T-helper 2 cell treated with Interferon-gamma antibody and Interleukin-4, amounts not matched to agents 100 ng/mL and 5 ng/mL, for 36 hours (primary cell): ENCODE results near the gene NDUFAF2. TPM values are rescaled to one million over a fixed set of nuclear protein-coding genes. Genes with fewer than 3 reads are reported as not detected.
"Not testable (repeated sequence)": the region's sequence is repeated elsewhere in the genome, so short reads cannot be mapped to it uniquely, and the experiment has no call there.

Source experiments
- intact Hi-C: fragments of 100-400 bp; cut with micrococcal nuclease; formaldehyde crosslinking; loops from one replicate; pipeline ENCODE4 v1.15.1; 2023
- total RNA-seq: library from RNA; stranded (reverse); gene quantifications from 2 replicates; pipeline ENCODE4 v1.2.3, GENCODE V29; 2022

Gene NDUFAF2
- total RNA-seq, 1 donor from 2014 or later: 18.3 TPM

DNA sequence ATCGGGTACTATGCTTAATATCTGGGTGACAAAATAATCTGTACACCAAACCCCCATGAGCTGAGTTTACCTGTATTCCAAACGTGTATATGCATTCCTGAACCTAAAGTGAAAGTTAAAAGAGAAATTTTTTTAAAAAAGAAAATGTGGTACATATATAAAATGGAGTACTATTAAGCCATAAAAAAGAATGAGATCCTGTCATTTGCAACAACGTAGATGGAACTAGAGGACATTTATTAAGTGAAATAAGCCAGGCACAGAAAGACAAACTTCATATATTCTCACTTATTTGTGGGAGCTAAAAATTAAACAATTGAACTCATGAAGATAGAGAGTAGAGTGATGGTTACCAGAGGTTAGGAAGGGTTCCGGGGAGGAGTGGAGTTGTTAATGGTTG is 44.8 kb downstream of the NDUFAF2 start:
- intact Hi-C loops: no loop called here

DNA sequence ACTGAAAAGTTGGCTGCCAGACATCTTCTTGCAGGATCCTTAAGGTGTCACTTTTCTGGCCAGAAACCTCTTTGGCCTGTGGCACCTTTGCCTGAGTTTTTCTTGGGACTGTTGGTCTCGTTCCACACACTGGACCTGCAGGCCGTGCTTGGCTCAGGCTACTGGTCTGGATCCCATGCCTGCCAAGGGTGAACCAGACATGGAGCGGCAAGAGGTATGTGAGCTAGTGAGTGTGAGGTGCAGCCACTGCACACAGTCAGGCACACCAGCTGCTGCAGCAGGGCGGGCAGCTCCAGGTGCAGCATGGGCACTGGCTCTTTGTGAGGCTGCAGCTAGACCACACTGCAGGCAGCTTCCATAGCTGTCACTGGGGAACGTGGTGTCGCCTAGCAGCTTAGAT is 47.9 kb downstream of the NDUFAF2 start:
- intact Hi-C loops: no loop called here

DNA sequence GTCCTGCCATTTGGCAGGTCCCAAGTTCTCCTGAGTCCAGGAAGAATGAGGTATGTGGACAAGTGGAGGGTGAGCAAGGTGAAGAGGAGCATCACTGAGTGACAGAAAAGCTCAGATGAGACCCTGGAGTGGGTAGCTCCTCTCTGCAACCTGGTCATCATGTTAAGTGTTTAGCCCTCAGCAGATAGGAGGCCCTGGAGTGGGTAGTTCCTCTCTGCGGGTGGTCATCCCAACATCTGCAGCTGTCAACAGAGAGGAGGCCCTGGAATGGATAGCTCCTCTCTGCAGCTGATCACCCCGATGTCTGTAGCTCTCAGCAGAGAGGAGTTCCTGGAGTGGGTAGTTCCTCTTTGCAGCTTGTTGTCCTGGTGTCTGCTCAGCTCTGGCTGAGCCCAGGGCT is 48.4 kb downstream of the NDUFAF2 start:
- intact Hi-C loops: no loop called here

DNA sequence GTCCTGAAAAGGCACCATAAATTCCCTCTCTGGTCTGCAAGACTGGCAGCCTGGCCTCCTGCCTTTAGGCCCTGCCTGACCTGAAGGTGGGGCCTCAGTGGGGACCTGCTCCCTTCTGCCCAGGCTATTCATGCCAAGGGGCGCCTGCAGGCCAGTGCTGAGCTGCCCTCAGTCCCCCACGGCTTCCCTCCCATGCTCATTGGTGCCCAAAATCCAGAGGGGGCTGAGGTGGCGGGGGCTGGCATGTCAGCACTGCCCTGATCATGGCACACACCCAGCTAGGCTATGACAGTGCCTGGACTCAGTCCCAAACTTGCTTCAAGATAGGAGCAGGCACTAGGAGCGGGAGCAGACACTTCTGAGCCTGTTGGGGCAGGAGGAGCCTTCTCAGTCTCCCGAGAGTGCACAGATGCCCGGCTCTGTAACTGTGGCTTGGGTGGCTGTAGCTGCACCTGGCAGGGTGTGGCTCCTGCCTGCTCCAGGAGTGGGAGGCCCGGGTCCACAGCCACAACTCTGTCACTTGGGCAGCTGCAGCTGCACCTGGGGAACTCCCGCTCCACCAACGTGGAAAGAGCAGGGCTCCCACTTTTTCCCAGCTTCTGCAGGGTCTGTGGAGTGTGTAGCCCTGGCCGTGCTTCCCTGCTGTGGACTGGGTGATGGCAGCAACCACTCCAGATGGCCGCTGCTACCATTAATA is 49.0 kb downstream of the NDUFAF2 start:
- intact Hi-C loops: no loop called here

DNA sequence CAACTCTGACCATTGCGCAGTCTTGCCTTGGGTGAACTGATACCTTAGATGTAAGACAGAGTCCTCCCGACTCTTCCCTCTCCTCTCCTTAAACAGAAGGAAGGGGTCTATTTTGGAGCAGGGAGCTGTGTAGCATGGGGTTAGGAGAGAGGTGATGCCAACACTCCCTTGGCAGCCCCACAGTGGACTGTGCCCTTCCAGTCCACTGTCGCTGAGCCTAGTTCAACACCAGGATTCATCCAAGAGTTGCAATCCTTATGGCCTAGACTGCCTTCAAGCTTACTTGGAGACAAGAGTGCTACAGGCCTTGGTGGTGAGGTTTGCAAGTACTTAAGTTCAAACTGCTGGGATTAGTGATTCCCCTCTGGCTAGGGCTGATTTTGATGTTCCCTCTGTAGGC is 51.4 kb downstream of the NDUFAF2 start:
- intact Hi-C loops: no loop called here

DNA sequence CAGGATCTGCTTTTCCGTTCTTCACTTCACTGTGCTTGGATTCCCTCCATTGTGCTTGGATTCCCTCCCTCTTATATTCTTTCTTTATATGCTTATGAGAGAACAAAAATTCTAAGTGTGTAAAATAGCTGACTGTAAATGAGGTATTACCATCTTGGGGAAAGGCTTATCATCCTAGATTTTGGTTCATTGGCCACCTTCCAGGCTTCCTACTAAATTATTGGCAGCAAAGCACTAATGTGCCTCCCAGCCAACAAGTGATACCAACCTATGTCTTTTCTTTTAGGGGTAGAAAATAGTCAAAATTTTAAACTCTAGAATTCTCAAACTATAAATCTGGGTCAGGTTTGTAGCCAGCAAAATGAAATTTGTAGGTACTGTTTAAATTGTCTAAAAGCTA is 52.7 kb downstream of the NDUFAF2 start:
- intact Hi-C loops: no loop called here

DNA sequence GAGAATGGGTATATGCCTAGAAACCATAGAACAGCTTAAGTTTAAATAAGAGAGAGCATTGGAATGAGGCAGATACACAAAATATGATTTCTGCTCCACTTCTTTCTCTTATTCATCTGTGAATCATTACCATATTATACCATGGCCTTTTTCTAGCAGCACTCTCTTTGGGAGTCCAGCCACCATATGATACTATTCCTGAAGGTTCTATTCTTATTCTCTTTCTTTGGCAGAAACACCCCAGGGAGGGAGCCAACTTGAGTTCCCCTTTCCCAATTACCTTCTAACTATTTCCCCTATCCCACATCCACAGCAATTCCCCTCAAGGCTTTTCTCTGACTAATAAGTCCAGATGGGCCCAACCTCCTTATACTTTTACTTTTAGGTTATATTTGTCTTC is 55.9 kb downstream of the NDUFAF2 start:
- intact Hi-C loops: no loop called here

DNA sequence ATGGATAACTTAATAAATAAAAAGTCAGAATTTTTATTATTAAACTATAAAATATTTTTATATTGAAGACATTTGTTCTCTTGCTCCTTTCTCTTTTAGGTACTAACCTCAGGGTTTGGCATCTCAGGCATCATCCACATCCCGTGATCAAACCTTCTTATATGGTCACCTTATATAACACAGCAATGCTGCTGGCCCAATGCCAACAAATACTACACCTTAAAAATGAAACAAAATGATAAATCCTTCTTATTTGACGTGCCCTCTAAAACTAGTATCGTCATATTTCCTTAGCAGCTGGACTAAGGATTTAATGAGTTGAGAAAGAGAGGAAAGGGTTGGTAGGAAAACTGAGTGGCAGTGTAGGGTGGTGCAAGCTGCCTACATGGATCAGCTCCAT is 56.6 kb downstream of the NDUFAF2 start:
- intact Hi-C loops: no loop called here

DNA sequence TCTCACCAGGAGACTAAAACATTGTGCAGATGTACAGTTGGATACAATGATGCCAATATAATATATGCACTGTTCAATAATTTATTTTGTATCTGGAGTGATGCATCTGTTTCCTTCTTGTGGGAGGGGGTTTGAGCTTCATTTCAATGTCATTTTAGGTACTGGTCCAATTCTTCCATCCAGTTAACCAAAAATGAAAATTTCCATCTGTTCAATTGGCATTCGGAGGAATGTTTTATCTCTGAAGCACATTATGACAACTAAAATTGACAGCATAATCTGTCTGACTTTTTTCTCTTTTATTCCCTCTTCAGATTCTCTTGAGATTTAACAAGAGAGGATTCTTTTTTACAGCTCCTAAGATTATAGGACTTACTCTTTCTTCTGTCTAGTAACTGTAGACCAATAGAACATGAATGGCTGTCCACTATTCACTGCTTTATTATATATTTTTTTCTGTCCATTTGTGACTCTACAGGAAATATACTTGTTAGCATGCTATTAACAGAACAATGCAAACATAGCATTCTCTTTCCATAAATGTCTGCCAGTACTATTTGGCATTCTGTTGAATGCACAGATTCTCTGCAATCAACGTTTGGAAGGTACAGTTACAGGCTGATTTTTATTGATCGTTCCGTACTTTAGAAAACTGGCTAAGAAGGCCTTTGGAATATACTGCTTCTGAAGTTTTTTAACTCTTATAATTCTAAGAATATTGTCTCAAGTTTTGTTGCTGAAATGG is 57.8 kb downstream of the NDUFAF2 start:
- intact Hi-C loops: no loop called here

DNA sequence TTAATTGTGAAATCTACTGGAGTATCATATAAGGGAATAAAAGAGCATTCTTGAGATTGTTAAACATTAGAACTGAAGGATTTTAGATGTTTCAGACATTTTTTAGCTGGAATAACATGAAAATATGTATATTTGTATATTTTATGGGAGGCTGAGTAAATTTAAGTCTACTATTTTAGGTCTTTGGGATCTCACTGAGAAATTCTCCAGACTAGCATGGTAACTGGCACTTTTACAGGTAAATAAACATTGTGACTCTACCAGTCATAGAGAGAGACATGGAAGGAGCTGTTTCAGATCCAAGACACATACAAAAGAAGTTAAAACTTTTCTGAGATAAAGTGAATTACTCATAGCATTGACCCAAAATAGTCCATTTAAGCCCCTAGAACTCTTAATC is 59.4 kb downstream of the NDUFAF2 start:
- intact Hi-C loops: no loop called here

DNA sequence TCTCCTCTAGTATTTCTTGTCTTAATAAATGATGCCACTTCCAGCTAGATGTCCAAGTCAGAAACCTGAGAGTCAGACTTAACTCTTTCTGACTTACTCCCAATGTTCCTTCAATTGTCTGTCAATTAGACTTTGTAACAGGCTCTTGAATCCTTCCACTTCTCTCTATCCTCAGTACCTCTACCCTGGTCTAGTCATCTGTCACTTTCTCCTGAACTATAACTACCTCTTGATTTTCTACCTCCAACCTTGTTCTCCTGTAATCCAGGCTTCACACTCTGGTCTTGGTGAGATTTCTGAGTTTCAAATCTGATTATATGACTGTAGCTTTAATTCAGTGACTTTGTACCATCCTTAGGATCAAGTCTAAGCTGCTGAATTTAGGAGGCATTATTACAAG is 64.9 kb downstream of the NDUFAF2 start:
- intact Hi-C loops: no loop called here

DNA sequence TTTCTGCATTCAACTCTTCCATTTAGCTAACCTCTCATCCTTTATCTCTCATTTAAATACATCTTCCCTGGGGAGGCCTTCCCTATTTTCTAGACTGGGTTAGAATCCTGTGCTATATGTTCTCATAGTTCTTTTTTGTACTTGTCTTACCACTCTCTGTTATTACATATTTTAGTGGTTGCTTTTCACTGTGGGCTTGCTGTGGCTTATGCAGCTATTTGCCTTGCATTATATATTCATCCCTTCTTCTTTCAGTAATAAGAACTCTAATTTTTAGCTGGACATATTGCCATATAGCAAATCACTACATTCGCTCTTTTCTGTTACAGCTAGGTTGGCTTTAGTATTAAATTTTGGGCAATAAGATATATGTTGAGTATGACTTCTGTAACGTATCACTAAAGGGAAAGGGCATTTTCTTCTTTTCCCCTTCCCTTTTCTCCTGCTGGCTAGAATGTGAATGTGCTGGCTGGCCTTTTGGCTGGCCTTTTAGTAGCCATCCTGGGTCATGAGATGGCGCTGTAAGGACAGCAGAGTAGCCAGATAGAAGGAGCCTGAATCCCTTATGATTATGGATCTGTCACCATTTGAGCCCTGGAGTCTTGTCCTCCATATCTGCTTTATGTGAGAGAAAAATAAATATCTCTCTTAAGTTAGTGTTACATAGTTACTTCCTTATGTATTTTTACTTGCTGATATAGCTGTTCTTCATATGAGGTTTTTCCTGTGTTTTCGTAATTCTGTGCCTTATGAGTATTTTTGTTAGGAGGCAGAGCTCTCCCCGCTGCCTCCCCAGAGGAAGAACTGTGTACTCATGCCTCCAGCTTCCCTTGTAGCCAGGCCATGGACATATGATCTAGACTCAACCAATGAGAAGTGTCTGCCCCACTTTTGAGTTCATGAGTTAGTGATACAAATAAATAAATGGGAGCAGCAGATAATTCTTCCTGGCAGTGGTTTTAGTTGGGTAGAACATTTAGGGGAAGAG is 65.8 kb downstream of the NDUFAF2 start:
- intact Hi-C loops: no loop called here

DNA sequence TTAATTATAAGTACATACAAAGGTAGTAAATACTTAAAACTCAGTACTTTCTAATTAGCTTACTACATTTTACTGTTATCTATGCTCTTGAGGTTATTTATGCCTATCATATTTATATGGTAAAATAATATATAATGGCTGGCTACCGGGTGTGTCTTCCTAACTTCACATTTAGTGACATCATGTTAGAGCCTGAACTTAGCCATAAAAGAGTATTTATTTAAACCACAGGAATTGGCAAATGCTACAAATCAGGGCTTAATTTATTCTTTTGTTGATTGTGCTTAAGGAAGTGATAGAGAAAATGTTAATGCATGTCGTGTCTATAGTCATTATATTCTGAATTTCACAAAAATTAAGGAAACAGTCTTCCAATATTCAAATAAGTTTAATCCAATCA is 73.1 kb downstream of the NDUFAF2 start:
- intact Hi-C loops: no loop called here

DNA sequence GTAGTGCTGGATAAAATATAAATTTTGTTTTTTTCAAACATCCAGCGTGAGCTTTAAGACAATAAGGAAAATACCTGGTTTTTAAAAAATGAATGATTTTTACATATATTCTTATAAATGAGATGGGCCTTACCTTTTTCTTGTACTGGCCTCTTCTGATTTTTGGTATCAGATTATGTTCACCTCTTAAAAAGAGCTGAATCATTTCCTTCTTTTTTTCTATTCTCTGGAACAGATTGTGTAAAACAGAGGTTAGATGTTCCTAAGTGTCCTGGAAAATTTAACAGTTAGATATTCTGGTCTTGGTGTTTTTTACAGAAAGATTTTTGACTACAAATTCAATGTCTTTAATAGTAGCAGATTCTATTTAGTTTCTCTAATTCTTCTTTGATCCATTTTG is 74.6 kb downstream of the NDUFAF2 start:
- intact Hi-C loops: no loop called here

DNA sequence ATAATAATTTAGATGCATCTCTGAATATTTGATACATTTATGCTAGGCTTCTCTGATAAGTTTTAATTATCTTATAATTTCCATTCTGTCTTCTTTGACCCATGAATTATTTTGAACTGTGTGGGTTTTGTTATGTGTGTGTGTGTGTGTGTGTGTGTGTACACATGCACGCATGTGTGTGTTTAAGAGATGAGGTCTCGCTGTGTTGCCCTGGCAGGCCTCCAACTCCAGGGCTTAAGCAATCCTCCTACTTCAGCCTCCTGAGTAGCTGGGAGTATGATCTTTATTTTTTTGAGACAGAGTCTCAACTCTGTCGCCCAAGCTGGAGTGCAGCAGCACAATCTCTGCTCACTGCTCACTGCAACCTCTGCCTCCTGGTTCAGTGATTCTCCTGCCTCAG is 75.4 kb downstream of the NDUFAF2 start:
- intact Hi-C loops: no loop called here

DNA sequence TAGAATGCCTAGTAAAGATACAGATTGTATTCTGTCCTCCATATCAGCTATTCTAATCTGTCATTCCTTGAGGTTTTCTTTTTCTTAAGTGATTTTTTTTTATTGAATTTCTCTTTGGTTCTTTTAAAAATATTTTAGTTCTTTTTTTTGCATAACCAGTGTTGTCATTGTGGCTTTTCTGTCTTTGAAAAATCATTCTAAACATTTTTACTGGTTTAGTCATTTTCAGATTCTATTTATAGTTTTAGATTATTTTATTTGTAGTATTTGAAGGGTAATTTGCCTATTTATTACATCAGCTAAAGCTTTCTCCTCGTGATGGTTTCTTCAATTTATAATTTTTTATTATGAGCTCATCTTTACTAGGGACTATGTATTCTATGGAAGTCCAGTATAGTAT is 78.1 kb downstream of the NDUFAF2 start:
- intact Hi-C loops: no loop called here

DNA sequence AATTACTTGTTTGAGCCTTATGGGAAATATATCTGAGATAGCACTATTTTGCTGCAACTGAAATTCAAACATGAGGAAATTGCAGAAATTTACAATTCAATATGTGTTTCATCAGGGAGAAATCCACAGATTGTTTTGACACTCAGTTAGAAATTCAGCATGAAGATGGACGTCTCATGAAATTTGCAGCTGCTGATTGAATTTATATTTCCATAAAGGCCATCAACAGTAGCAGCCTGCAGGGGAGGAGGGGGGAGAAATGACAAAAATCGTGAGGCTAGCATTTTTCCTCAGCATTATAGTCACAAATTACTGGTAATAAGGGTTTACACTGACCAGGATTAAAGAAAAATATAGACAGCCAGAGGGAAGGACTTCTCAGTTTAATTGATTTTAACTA is 81.0 kb downstream of the NDUFAF2 start:
- intact Hi-C loops: no loop called here

DNA sequence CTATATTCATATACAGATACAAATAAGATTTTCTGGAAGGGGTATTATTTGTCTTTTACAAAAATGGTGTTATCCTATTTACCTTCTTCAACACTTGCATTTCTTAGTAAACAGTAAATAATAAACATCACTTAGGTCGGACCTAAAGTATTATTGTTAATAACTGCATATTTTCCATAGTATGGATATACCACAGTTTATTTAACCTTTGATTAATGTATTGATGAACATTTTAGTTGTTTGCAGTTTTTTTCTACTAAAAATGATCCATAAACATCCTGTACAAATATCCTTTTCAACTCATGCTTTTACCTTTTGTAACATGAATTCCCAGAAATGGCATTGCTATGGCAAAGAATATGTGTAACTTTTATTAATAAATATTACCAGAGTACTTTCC is 83.4 kb downstream of the NDUFAF2 start:
- intact Hi-C loops: no loop called here

DNA sequence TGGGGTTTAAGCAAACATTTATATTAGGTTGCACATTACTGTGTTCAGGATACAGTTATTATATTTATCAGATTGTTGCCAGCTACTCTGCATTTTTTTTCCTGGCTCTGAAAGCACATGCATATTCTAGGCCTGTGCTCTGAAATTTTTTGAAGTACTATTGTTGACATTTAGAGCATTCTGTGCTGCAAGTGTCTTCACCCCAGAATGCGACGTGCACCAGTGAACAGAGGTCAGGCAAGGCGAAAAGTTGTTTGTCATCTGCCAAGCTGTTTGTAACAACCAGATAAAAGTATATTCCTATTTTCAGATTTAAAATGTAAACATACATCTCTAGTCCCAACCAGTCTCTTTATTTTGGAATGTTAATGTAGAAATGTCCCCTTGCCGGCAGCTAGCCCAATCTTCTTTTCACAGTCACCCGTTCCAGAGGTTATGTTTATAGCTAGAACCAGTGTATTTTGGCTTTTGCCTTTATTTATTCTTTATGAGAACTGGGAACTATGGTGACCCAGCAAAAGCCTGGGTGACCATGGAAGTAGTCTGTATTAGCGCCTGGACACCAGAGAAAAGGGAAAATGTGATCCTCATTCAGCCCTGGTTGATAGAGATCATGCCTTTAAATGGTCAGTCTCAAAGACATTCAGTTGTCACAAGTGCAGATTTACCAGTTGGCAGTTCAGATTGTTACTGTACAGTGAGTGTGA is 84.6 kb downstream of the NDUFAF2 start:
- intact Hi-C loops: no loop called here

DNA sequence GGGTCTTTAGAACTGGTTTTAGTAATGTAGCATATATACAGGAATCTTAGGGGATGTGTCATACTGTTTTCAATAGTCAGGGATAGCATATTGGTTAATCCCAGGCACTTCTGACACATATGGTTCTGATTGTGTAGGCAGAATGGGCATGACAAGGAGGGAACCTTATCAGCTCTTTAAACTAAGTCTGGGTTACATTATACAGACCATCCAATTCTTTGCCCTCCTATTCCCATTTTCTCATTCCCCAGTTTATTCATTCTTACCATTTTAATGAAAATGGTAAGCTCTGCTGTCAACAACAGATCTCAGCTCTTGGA is 85.1 kb downstream of the NDUFAF2 start:
- intact Hi-C loops: no loop called here

DNA sequence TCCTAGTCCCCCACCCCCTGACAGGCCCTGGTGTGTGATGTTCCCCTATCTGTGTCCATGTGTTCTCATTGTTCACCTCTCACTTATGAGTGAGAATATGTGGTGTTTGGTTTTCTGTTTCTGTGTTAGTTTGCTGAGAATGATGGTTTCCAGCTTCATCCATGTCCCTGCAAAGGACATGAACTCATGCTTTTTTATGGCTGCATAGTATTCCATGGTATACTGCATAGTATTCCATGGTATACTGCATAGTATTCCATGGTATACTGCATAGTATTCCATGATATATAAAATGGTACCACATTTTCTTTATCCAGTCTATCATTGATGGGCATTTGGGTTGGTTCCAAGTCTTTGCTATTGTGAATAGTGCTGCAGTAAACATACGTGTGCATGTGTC is 86.3 kb downstream of the NDUFAF2 start:
- intact Hi-C loops: not testable (repeated sequence)
